Midbrain (tissue), 1 donor: ENCODE measurements around the gene MBP.

ENCODE experiments used
- DNase-seq: peaks from one replicate; lab custom pipeline; 2025; lab: John Stamatoyannopoulos, UW

The MBP gene

DNA sequence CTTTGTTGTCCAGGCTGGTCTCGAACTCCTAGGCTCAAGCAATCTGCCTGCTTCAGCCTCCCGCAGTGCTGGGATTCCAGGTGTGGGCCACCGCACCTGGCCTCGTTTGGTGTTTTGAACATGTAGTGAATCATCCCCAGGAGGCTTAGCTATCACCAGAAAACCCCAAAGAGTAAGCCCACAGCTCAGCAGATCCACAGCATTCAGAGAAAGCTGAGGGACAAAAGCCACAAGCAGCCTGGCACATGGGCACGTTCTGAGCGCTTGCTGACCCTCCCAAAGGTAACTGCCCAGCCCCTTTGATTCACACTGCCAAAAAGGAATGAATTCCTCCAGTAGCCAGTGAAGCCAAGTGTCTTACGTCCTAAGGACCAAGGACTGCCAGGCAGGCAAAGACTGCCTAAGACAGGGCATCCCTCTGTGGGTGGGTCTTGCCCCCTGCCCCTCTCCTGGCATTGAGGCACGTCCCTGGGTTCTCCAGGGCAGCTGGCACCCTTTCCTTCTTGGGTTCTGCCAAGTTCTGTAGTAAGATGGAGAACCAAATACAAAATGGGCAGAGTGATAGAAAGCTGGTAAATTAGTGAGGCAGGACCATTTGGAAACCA, 31.7 kb downstream of the MBP start:
- DNase-seq, result no peak

DNA sequence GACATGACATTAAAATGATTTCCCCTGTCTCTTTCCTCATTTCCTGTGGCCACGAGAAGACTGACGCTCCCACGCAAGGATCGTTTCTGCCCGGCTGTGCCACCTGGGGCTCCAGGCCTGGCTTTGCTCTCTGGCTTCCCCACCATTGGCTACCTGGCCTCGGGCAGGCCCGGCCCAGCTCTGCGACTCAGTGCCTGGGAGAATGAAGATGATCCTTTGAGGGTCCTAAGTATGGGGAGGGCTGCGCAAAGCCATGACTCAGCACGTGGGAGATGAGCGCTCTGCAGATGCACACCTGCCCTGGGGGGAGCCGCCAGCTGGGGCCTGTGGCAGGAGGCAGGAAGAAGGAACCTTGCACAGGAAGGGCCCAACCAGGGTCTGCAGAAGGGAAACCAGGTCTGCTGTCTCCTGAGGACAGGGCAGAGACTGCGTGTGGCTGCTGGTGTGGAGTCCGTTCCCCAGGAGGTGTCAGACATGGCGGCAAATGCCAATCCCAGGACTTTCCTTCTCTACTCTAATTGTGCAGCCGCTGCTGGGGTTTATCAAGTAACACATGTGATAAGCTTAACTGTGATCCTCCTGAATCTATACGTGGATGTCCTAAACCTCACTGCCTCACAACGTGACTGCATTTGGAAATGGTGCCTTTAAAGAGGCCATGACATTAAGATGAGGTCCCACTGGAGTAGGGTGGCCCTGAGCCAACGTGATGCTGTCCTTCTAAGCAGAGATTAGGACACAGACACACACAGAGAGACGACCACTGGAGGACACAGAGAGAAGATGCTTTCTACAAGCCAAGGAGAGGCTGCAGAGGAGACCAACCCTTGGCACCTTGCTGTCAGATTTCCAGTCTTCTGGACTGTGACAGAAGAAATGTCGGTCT, 32.9 kb downstream of the MBP start:
- no peak for DNase-seq

DNA sequence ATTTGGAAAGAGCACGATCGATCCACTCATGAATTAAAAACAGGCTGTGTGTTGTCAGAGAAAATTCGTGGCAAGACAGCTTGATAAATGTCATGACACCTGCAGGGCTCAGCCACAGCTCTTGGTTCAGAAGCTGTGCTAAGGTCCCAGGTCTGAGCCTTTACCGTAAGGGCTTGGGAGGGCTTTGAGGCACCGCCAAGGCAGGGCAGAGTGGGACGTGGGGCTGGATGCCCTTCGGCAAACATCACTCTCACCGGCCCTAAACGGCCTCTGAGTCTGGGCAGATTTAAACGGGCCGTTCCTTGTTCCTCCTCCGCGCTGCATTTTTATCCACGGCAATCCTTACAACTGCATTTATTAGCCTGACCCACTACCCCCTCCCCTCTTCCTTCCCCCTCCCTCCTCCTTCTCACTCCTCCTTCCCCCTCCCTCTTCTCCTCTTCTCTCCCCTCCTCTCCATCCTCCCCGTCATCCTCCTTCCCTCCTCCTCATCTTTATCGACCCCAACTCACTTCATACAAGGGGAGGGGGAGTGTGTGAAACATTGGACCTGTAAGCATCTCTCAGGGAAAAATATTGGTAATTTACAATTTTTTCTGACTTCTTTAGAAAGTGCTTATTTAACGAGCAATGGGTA, 33.9 kb downstream of the MBP start:
- no peak for DNase-seq

DNA sequence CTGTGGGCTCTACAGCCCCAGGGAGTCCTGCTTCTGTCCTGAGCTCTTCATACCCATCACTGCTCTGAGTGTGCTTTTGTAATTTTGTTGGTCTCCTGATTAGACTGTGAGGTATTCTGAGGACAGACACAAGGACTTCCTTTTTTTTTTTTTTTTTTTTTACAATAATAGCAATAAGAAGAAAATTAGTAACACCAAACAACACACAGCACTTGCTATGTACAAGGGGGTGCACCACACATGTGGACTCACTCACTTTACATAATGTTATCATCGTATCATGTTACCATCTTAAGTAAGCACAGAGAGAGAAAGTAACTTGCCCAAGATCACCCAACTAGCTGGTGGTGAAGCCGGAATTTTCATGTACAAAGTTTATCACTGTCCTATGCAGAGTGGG, 34.6 kb downstream of the MBP start:
- no peak for DNase-seq

DNA sequence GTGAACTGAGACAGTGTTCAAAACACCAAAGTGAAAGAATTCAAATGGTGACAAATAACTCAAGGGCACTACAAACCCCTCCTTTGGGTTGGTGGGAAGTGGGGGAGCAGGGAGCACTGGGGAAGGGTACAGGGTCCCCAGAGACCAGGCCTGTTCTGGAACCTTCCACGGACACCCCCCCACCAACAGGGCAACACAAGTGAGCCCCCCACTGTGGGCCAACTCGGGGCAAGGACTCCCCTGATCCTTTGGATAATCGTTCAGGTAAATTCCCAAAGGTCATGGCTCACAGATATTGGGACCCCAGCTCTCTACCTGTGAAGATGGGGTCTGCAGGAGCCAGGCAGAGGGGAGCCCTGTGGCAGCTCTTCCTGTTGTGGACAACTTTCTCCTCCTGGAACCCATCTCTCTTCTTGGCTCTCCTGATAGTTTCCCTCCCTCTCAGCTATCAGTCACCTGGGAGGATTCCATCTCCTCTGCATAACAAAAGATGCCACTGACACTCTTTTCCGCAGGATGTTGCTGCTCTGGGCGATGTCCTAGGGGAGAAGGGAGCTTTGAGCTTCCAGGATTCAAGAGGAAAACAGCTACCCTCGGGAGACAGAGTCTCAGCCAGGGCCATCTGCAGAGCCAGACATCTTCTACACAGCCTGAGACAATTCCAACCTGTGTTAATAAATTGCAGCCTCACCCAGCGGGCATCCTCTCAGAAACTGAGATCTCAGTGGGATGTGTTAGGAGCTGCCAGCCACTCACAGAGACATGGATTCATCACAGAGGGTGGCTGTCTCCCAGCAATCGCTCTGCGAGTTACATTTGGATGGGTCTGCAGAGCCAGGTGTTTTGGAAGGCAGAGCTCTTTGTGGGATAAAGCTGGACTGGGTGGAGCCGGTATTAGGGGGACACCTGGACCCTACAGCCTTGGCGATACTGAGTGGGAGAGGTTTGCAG, 35.4 kb downstream of the MBP start:
- no peak for DNase-seq

DNA sequence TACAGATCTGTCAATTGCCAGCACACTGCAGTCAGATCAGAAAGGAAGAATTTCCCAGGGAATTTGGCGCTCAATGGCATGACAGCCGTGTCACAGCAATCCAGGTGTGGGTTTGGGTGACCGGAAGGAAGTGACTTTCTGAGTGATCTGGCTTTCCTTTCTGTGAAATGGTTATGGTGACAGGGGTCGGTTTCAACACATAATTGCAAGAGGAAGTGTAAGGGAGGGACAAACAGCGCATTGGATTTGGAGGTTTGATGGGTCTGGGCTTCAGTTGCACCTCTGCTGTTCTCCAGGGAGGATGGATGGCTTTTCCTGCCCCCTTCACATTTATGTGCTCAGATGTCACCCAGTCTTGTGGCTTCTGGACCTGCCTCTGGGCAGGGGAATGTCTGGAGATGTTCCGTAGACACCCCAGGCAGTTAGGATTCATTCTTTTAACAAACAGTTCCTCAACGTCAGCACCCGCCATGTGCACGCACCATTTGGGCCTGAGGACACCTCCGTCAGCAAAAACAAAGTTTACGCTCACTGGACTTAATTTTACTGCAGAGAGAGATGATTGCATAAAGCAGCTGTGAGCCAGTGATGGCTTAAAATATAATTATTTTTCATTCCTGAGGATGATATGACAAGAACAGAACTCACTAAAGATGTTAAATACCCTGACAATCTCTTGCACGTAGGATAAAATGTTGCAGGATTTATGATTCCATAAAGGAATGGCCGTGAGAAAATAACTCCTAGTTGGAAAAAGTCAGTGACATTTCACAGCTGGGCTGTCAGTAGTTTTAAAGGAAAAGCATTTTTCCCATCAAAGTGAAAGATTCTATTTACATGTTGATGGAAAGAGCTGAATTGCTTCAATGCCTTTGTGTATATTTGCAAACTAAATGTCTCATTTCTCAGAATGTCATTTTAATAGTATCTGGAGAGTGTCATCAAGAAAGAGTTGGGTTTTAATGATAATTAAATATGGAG, 36.9 kb downstream of the MBP start:
- DNase-seq, result no peak

DNA sequence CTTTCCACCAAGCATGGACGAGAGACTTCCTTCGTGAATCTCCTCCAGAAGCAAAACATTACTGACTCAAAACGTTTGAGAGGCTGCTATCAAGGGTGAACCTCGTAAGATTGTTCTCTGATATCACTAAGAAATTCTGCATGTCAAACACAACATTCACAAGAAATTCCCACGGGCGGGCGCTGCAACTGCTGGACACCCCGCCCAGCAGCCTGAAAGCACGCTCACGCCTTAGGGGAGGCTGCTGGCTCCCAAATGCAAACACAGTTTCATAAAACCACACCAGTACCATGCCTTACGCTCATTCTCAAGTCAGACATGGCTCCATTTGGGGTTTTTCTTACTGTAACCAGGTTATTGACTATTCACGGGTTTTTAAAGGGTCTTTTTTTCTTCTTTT, 39.0 kb downstream of the MBP start:
- no peak for DNase-seq

DNA sequence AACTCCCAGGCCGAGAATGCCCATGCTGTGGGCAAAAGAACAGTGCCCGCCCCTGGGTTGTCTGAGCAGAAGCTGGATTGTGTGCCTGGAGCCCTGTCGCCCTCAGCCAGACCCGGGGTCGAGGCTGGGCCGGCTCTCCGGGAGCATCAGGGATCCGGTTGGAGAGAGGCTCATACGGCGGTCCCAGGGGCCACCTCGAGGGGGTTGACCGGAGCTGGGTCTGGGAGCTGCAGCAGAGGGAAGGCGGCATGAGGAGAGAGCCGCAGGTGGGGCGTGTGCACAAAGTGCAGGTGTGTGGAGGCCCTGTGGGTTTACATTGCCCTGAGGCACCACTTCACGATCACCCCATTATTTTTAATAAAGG, 39.5 kb downstream of the MBP start:
- DNase-seq, result no peak

DNA sequence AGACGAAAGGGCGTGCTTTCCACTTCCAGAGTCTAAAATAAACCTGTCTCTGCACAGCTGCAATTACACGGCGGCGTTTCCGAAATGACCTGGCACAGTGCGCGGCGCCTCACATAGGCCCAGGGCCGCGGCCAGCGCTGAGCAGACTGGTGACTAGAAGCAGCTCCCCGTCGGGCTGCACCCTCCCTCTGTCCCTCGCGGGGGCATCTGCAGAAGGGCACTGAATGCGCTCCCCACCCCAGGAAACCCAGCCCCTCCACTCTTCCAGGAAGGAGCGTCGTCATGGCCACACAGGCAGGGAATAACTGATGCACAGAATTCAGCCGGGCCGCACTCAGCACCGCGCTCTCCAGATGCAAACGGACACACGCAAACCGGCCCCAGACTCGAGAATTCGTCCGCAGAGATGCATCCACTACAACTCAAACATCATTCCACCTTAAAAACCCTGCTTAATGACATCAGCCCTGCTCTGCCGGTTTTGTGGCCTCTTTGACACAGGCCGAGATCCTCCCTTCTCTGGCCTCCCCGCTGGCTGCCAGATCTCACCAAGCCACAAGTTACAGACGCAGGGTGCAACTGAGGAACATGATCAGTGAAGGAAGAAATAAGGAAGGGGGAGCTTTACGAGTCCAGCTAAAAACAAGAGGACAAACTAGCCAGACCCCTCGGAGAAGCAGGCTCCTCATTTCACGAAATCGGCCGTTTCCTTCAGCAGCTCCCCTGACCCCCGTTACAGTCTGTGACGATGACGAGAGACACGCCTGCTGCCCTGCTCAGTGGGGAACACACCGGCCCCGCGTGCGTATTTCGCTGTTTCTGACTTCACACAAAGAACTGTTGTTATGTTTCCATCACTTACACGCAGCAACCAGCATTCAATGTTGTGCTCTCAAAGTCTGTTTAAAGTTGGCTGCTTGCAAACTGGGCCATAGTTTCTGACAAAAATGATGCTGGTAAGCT, 40.2 kb downstream of the MBP start:
- no peak for DNase-seq

DNA sequence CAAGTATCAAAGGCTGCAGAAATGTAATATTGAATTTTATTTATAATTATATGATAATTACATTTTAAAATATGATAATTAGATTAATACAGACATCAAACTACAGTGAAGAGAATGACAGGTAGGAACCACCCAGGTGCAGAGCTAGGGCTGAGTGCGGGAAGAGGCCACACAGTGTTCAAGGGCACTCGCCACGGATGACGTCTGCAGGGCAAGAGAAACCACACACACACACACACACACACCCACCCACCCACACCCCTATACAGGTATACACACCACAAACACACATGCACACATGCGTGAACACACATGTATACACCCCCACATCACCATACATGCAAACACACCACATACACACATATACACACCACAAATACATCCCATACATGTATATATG, 41.2 kb downstream of the MBP start:
- no peak for DNase-seq

DNA sequence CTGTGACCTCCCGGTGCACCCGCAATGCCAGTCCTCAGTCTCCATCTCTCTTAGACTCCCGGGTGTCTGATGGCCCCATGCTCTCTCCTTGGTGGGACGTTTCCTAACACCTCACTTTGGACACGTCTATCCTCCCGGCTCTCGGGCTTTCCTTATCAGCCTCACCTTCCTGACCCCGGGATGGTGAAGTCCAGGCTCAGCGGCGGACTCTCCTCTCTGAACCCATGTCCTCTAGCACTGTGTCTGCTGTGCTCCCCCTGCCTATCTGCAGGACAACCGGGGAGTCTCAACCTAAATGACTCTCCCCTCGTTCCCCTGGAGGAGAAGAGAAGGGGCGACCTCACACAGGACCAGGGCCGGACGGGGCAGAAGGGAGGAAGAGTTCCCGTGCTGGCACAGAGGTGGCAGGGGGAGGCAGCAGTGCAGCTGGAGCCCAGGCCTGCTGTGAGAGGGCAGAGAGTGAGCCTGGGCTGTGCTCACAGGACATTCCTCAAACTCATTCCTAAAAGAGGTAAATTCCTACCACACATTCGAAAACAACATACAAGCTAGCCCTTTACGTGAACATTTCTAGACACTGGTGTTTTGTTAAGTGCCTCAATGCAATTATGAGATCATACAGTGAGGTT, 41.9 kb downstream of the MBP start:
- DNase-seq, result no peak

DNA sequence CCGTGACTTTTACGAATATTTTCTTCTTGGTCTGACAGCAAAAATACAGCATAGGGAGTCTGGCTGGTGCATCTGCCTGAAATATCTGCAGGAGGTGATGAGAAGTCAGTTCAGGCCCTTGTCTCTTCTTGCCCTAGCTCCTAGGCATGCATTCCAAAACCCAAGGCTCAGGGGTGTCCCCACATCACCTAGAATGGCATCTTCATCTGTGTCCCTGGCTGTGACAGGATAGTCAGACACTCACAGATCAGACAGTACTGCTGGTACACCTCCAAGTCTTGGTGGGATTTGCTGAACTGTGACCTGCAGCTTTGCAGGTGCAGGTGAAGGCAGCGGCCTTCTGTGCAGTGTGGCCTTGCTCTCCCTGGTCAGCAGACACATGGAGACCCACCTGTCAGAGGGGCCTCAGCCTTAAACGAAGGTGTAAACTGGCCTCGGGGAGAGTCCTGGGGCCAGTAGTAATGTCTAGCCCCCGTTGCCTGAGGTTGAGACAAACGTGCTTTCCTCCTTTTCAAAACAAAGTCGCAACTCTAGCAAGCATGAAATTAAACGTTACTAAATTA, 42.8 kb downstream of the MBP start:
- DNase-seq, result no peak

DNA sequence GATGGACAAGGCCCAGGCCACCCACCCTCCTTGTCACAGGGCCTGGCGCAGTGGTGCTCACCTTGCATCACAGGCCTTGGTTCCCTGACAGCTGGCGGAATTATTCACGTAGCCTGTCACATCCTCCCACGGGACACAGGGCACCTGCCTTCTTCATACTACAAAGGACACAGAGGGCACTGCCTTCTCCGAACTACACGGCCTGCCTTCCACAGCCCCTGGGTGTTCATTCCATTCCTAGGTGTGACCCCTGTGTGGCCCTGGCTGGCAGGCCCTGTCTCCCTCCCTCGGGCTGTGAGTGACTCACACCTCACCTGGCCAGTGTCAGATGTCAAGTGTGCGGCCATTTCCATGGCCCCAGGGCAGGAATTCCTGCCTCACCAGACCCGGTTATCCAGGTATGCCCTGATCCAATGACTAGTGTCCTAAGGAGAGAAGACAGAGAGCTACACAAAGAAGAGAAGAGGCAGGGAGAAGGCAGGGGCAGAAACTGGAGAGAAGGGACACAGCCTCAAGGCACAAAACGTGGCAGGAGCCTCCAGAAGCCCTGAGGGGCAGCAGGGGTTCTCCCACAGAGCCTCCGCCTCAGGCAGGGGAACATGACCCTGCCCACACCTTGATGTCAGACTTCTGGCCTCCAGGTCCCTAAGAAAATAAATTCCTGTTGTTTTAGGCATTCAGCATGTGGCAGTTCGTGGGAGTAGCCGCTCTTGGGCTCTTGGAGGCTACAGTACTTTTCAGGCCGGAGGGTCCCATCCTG, 43.4 kb downstream of the MBP start:
- no peak for DNase-seq

DNA sequence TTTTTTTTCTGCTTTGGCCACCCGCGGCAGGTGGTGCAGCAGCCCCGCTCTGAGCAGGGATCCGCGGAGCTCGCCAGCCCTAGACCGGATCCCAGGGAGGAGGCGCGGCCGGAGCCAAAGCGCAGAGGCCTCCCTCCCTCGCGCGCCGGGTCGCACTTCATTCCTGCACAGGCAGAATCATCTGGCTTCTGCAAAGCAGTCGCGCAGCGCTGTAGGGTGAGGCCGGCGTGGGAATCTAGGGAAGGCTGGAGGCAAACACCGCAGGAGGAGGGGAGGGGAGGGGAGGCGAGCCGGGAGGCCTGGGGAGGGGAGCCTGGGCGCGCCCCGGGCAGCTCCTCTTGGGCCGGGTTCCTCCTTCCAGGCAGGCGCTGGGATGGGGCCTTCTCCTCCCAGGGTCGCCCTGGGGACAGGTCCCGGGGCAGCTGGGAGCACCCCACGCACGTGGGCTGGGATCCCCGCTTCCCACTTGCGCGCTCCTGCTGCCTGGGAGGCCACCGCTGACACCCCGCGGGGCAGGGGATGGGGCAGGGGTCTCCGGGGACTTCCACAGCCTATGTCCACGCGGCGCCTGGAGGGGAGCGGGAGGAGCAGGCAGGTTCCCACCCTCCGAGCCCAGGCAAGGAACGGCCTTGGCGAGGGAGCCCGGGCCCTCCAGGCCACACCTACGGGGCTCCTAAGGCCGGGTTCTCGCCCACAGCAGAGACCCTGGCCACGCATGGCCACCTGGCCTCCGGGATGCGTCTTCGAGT, 45.0 kb downstream of the MBP start:
- no peak for DNase-seq

DNA sequence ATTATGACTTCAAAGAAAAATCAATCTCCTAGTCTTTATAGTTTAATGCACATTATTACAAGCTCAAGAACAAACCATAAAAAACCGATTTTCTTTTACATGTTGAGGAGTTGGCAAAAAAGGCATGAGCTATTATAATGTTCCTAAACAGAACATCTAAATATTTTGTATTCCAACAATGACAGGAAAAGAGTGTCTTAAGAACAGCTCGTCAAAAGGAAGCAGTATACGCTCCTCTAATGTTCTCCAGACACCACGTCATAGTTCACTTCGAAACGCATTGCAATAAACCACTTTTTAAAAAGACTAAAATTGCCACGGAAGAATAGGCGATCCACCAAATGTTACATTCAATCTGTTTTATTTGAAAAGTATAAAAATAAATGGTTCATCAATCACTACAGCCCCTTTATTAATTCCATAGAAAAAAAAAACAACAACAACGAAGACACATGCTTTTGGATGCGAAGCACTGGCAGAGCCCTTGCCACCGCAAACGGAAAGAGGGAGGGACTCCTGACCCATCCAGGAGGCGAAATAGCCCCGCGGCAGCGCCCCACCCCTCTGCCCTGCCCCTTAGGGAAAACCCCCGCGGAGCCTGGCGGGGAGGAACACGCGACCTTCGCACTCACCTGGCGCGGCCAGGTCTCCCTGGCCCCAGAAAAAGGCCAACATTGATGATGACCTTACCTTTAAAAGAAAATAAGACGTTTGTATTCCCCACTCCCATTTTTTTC, 45.8 kb downstream of the MBP start:
- DNase-seq, result no peak

DNA sequence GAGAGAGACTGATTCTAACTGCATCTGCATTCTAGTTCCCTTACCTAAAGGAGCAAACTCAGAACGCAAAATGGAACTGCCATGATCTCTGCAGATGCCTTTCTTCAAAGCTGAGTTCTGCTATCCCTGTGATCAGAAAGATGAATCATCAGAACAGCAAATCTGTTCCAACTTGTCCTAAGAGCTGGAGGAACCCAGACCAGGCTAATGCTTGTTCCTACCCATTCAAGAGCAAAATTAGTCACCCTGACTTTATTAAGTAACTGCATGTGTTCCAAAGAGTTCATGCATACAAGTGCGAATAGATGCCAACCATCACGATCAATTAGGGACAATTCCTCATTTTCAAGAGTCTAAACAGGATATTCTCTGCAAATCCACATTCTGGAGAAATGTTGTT, 46.5 kb downstream of the MBP start:
- DNase-seq, result no peak

DNA sequence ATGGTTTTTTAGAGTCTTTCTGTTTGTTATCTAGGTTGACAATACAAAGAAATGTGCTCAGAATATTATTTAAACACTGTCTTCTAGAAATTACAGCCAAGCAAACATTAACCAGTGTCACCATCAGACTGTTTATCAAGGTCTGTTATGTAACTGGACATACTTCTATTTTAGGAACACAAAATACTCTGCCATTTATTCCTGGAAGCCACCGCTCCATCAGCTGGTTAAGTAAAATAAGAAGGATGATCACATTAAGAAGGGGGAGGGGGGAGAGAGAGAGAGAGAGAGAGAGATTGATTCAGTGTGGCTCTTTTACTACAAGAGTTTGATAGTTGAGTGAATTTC, 47.9 kb downstream of the MBP start:
- DNase-seq, result no peak
